Transverse colon (tissue), 4 donors: Measurements from ENCODE around the gene CPXM2. TPM values are rescaled to one million over a fixed set of nuclear protein-coding genes. Genes with fewer than 3 reads are reported as not detected.

ENCODE experiments used
- DNase-seq: peaks from one replicate; pipeline ENCODE4 v3.0.0-alpha.2; 2019
- H3K27ac ChIP-seq, 4 donors: fragments of 200-600 bp; sonication (generic); 2 replicates each; pipeline ENCODE4 v1.5.1; 2016 to 2018; ENCODE audit warnings: inconsistent platforms in 4 of 4
- H3K27me3 ChIP-seq: fragments of 200-600 bp; sonication (generic); 2 replicates; pipeline ENCODE4 v1.5.1; 2017; ENCODE audit warnings: inconsistent platforms
- H3K36me3 ChIP-seq, 4 donors: fragments of 200-600 bp; sonication (generic); 2 replicates each; pipeline ENCODE4 v1.5.1; 2017 to 2019; ENCODE audit warnings: inconsistent platforms in 4 of 4
- H3K4me1 ChIP-seq, 4 donors: fragments of 200-600 bp; sonication (generic); 2 replicates each; pipeline ENCODE4 v1.5.1; 2017 to 2020; ENCODE audit warnings: inconsistent platforms in 4 of 4
- H3K4me3 ChIP-seq, 4 donors: fragments of 200-600 bp; sonication (generic); 1 replicate in 1 of 4; 2 replicates in 3 of 4; pipeline versions ENCODE4 v1.5.1 to v1.6.1; 2017 to 2019; ENCODE audit warnings: inconsistent platforms in 4 of 4
- H3K9me3 ChIP-seq, 2 donors: fragments of 200-600 bp; sonication (generic); 2 replicates each; pipeline ENCODE4 v1.5.1; 2017 to 2019; ENCODE audit warnings: inconsistent platforms in 2 of 2
- EP300 ChIP-seq: sonication (generic); formaldehyde crosslinking; IDR thresholded peaks from one replicate; pipeline ENCODE4 v1.6.1; 2017; ENCODE audit warnings: antibody characterized with exemption, low read depth
- POLR2A ChIP-seq: fragments of 450-650 bp; IDR thresholded peaks from one replicate; pipeline ENCODE4 v1.6.1; 2016; ENCODE audit warnings: antibody characterized with exemption, mild to moderate bottlenecking, moderate library complexity
- POLR2AphosphoS5 ChIP-seq, 3 donors: sonication (generic); formaldehyde crosslinking; IDR thresholded peaks; one replicate each; pipeline ENCODE4 v1.6.1; 2016; ENCODE audit warnings: antibody characterized with exemption in 3 of 3
- WGBS, 2 donors: methylation state at CpG; one replicate each; pipeline ENCODE4 v1.1.5; 2018; ENCODE audit warnings: low coverage in 1 of 2; 5-methylcytosine and 5-hydroxymethylcytosine counted together
- in situ Hi-C, 4 donors: fragments of 200-750 bp; cut with MboI; loops; one replicate each; pipeline versions ENCODE4 v1.15.0 to v1.15.1; 2017; ENCODE audit warnings: low sequenced_read_pairs in 3 of 4, low pct_ligation_motif_present in 1 of 4, low pct_unique_long_range_greater_than_20kb in 1 of 4
- intact Hi-C: fragments of 100-400 bp; cut with DNase I; formaldehyde crosslinking; loops from one replicate; pipeline ENCODE4 v1.15.1; 2023; ENCODE audit warnings: low total_unique reads
- total RNA-seq, 4 donors: library from RNA; depleted of rRNA; stranded (reverse); fragments of >200 nt; gene quantifications; one replicate each; pipeline ENCODE4 v1.1.0, GENCODE V29; 2016
- TF ChIP-seq, protein P1 (sequence below), 5 experiments: fragments of 200-600 bp in 3 of 5; fragments of 450-650 bp in 2 of 5; sonication (generic) in 3 of 5; IDR thresholded peaks; 1 replicate in 2 of 5; 2 replicates in 3 of 5; pipeline ENCODE4 v1.5.1; 2016 to 2017; ENCODE audit warnings: antibody characterized with exemption in 5 of 5, inconsistent platforms in 3 of 5, mild to moderate bottlenecking in 2 of 5, moderate library complexity in 1 of 5

Gene CPXM2
- total RNA-seq, 4 donors from 2014 or later: 7.8 to 19.1 (median 13.0) TPM

DNA sequence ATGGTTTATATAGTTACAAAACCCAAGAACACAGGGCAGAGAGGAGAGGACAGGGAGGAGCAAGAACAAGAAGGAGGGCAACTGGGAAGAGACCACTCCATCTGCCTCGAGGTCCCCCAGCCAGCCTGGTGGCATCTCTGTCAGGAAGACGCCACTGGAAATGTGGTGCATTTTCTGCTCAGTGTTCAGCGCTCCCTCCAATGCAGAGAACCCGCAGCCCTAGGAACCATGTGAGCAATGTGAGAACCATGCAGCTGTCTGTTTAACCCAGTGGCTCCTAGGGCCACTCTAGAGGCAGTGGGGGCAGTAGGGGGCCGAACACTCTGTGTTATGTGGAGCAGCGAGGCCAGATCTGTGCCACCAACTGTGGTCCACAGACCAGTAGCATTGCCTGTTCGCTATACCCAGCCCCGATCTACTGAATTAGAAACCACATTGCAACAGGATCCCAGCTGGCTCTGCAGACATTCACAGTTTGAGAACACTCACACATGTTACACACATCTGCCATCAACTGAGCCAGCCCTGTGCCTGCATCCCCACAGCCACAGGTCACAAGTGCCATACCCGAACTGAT lies 110.2 kb downstream of the CPXM2 start:
- H3K9me3 ChIP-seq: no peaks in the 10 kb centered on the region
- H3K4me1 ChIP-seq: peaks cover 0 to 9% (median 4%) of the 10 kb centered on the region in 4 donors
- in situ Hi-C loops: no loop called here
- H3K27me3 ChIP-seq: no peaks in the 10 kb centered on the region
- H3K27ac ChIP-seq: no peak overlapping the region
- 83 to 85% methylated on average over 1 to 9 of the region's 9 CpGs for WGBS, 2 donors
- no peak for TF ChIP-seq POLR2A
- no peak for TF ChIP-seq EP300
- no peak for TF ChIP-seq POLR2AphosphoS5 (IDR thresholded peaks at IDR 0.05)
- TF ChIP-seq, protein P1, sequence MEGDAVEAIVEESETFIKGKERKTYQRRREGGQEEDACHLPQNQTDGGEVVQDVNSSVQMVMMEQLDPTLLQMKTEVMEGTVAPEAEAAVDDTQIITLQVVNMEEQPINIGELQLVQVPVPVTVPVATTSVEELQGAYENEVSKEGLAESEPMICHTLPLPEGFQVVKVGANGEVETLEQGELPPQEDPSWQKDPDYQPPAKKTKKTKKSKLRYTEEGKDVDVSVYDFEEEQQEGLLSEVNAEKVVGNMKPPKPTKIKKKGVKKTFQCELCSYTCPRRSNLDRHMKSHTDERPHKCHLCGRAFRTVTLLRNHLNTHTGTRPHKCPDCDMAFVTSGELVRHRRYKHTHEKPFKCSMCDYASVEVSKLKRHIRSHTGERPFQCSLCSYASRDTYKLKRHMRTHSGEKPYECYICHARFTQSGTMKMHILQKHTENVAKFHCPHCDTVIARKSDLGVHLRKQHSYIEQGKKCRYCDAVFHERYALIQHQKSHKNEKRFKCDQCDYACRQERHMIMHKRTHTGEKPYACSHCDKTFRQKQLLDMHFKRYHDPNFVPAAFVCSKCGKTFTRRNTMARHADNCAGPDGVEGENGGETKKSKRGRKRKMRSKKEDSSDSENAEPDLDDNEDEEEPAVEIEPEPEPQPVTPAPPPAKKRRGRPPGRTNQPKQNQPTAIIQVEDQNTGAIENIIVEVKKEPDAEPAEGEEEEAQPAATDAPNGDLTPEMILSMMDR (IDR thresholded peaks at IDR 0.05): no peak
- DNase-seq: no peak
- no peak overlapping the region for H3K4me3 ChIP-seq
- intact Hi-C loops: no loop called here
- H3K36me3 ChIP-seq: no peaks in the 10 kb centered on the region

DNA sequence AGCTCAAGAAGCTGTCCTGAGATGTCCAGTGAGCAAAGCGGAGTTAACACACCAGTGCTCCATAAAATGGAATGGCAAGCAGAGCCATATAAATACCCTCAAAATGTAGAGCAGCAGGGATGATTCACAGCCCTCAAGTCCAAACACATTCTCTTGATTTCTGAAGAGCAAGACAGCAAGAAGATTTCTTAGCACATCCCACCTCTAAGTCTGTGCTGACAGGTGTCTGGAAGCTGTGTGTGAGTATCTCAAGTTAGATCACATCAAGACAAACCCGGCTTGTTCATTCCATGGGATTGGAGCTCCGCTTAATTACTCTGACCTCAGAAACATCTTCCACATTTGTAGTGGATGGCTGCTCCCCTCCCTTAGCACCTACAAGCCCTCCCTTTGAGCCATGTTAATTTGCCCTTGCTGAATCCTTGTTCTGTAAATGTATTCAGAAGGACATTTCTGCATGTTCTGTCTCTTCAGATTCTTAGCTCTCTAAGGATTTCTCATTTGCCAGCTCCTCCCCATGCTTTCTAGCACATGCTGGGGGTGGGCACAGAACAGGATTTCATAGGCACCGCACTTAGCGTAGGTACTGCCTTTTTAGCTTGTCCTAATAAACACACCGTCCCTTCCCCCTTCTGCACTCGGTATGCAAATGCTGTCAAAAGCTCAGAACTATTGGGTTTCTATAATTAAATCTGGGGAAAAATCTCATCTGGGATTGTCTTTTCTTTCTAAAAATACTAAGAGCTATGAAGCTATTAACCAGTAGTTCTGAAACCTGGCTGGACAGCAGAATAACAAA lies 112.7 kb downstream of the CPXM2 start:
- peaks cover 0 to 9% (median 4%) of the 10 kb centered on the region in 4 donors for H3K4me1 ChIP-seq
- DNase-seq: no peak
- intact Hi-C loops: no loop called here
- 53 to 56% methylated on average over 5 to 7 of the region's 7 CpGs for WGBS, 2 donors
- no peaks in the 10 kb centered on the region for H3K27me3 ChIP-seq
- H3K9me3 ChIP-seq: no peaks in the 10 kb centered on the region
- in situ Hi-C loops: no loop called here
- H3K4me3 ChIP-seq: no peak overlapping the region
- no peak for TF ChIP-seq EP300
- no peaks in the 10 kb centered on the region for H3K36me3 ChIP-seq
- peak overlapping the region in 1 of 4 donors; percentile 17 for H3K27ac ChIP-seq

DNA sequence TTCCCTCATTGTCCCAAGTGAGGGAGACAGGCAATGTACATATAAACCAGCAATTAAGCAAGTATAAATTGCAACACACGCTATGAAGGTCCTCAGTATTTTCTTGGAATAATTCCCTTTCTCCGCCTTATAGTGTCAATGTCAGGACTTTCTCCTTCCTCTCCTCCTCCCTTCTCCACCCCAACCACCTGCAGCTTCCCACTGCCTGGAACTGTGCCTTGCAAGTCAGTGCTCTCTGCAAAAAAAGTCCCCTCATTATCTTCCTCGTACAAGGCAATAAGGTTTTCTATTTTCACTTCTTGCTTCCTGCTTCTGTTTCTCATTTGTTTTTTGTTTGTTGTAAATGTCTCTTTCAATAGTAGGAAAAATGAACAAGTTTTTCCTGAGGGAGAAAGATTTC lies 113.7 kb downstream of the CPXM2 start:
- Histone ChIP-seq H3K4me1 (peaks cover 0 to 9% (median 4%) of the 10 kb centered on the region in 4 donors), H3K9me3 (no peaks in the 10 kb centered on the region)
- DNase-seq: no peak

DNA sequence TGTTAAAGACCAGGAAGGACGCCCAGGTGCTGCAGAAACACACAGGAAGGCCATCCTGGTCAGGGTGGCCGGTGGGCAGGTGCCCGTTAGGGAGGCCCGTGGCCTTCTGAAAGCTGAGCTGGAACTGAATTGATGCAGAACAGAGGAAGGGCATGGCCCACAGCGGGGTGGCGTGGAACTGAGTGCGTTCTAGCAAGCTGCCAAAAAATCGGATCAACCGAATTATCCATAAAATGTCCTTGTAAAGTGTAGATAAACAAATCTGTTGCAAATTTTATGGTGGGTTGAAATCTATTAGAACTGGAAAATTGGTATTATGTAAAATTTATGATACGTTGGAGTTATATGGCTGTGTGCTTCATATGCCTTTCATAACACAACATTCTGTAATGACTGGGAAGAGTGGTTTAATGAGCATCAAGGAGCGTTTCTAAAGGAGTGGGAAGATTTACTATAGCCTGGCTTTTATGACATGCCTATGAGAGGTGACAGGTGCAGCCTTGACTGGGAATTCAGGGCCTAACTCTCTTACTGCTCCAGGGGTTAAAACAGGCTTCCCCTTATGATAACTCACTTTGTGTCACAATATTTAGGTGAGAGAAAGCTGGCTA lies 117.4 kb downstream of the CPXM2 start:
- no peaks in the 10 kb centered on the region for H3K36me3 ChIP-seq
- H3K27ac ChIP-seq: no peak overlapping the region
- H3K4me1 ChIP-seq: peaks cover 0 to 13% (median 4%) of the 10 kb centered on the region in 4 donors
- 41 to 57% methylated on average over 9 to 11 of the region's 11 CpGs for WGBS, 2 donors
- H3K9me3 ChIP-seq: no peaks in the 10 kb centered on the region
- H3K27me3 ChIP-seq: no peaks in the 10 kb centered on the region
- no peak for DNase-seq
- no peak for TF ChIP-seq POLR2A
- TF ChIP-seq POLR2AphosphoS5 (IDR thresholded peaks at IDR 0.05): no peak
- no peak for TF ChIP-seq EP300
- TF ChIP-seq, protein P1 (IDR thresholded peaks at IDR 0.05): no peak
- in situ Hi-C loops: no loop called here
- no peak overlapping the region for H3K4me3 ChIP-seq
- intact Hi-C loops: loop anchor here (5.0 kb wide), 1 partner anchor 113 kb away; no protein-coding TSS in a partner anchor

More for the DNA sequence above, 113.7 kb downstream of the CPXM2 start:
- no peak for TF ChIP-seq POLR2AphosphoS5 (IDR thresholded peaks at IDR 0.05)
- in situ Hi-C loops: no loop called here
- intact Hi-C loops: no loop called here
- 31 to 33% methylated on average over 1 to 3 of the region's 3 CpGs for WGBS, 2 donors
- Histone ChIP-seq H3K27me3 (no peaks in the 10 kb centered on the region), H3K4me3 (no peak overlapping the region), H3K27ac (no peak overlapping the region), H3K36me3 (no peaks in the 10 kb centered on the region)
